GM12878 (cell line): Measurements from ENCODE around the gene CDKL5. TPM values are rescaled to one million over a fixed set of nuclear protein-coding genes. Genes with fewer than 3 reads are reported as not detected.

ENCODE experiments used
- ATAC-seq: fragments of 200-7000 bp; cut with Tn5 transposase; 3 replicates; pipeline ENCODE4 v1.9.1; 2020; ENCODE audit warnings: mild to moderate bottlenecking, moderate library complexity
- BruUV-seq: library from RNA; stranded (reverse); fragments of 400-500 nt; replicated peaks from 2 replicates; lab custom pipeline; 2021; lab: Mats Ljungman, UMichigan
- CTCF ChIA-PET: fragments of 300-600 bp; sonication (Branson Sonifier 250); formaldehyde crosslinking; extraction: SDS; loops from one replicate; lab custom pipeline; 2021; ENCODE audit warnings: inconsistent platforms; lab: Yijun Ruan, JAX
- POLR2A ChIA-PET: fragments of 350-600 bp; formaldehyde crosslinking; extraction: SDS; loops from one replicate; lab custom pipeline; 2021; ENCODE audit warnings: inconsistent platforms; lab: Charles Lee
- RAD21 ChIA-PET: fragments of 300-600 bp; sonication (Branson Sonifier 250); formaldehyde crosslinking; loops from one replicate; lab custom pipeline; 2023; ENCODE audit warnings: antibody characterized with exemption; ENCODE audit not compliant: unreplicated experiment; lab: Charles Lee
- SMC1A ChIA-PET: fragments of 300-600 bp; sonication (Branson Sonifier 250); formaldehyde crosslinking; loops from one replicate; lab custom pipeline; 2023; ENCODE audit not compliant: unreplicated experiment, uncharacterized antibody; lab: Charles Lee
- DNase-seq: peaks from one replicate; pipeline ENCODE4 v3.0.0-alpha.2; 2011; ENCODE audit warnings: low read depth, low spot score
- FAIRE-seq: peaks from 3 replicates; lab custom pipeline; 2011; peaks lifted over from hg19 to GRCh38; lab: Jason Lieb, UNC
- H2AFZ ChIP-seq: 2 replicates; pipeline ENCODE4 v1.6.0; 2011; ENCODE audit warnings: low read depth, low read length, control low read depth; ENCODE audit not compliant: control insufficient read depth
- H3K27ac ChIP-seq: 2 replicates; pipeline ENCODE4 v1.5.1; 2011; ENCODE audit warnings: control low read depth; ENCODE audit not compliant: control insufficient read depth, insufficient read depth
- H3K27me3 ChIP-seq, 2 experiments: replicated peaks in 1 of 2; 2 replicates each; pipeline versions ENCODE4 v1.6.0 to v1.6.1; 2011; ENCODE audit warnings: low read length in 1 of 2; ENCODE audit not compliant: control insufficient read depth in 2 of 2, insufficient read depth in 2 of 2
- H3K36me3 ChIP-seq, 2 experiments: 2 replicates each; pipeline ENCODE4 v1.5.1; 2011; ENCODE audit warnings: low read length in 1 of 2; ENCODE audit not compliant: control insufficient read depth in 2 of 2, insufficient read depth in 2 of 2
- H3K4me1 ChIP-seq: 2 replicates; pipeline ENCODE4 v1.6.1; 2011; ENCODE audit warnings: mild to moderate bottlenecking, low read length, moderate library complexity, mixed read lengths; ENCODE audit not compliant: control insufficient read depth, insufficient read depth
- H3K4me2 ChIP-seq: 2 replicates; pipeline ENCODE4 v1.6.0; 2011; ENCODE audit warnings: control low read depth; ENCODE audit not compliant: control insufficient read depth, insufficient read depth
- H3K4me3 ChIP-seq: fragments of 200-600 bp; sonication (generic); 2 replicates; pipeline ENCODE4 v1.5.1; 2016
- H3K79me2 ChIP-seq: 2 replicates; pipeline ENCODE4 v1.6.0; 2011; ENCODE audit warnings: low read length; ENCODE audit not compliant: control insufficient read depth, insufficient read depth
- H3K9ac ChIP-seq: 2 replicates; pipeline ENCODE4 v1.8.0; 2011; ENCODE audit warnings: low read length, control low read depth, mixed read lengths; ENCODE audit not compliant: control insufficient read depth, insufficient read depth
- H3K9me3 ChIP-seq: replicated peaks from 3 replicates; pipeline ENCODE4 v1.5.1; 2011; ENCODE audit warnings: mild to moderate bottlenecking, low read length; ENCODE audit not compliant: control insufficient read depth, insufficient read depth
- H4K20me1 ChIP-seq: 2 replicates; pipeline ENCODE4 v1.6.0; 2011; ENCODE audit not compliant: control insufficient read depth, insufficient read depth
- ASH2L ChIP-seq: fragments of 300-600, 200-600 bp; sonication (generic); IDR thresholded peaks from 2 replicates; pipeline ENCODE4 v1.6.1; 2017; ENCODE audit warnings: low read depth, mild to moderate bottlenecking, borderline replicate concordance
- ATF3 ChIP-seq: IDR thresholded peaks from 2 replicates; pipeline ENCODE4 v1.6.1; 2011; ENCODE audit warnings: low read depth, mild to moderate bottlenecking, low read length, moderate library complexity, borderline replicate concordance; ENCODE audit errors: extremely low read depth
- BACH1 ChIP-seq: fragments of 450-650 bp; IDR thresholded peaks from 2 replicates; pipeline ENCODE4 v1.6.1; 2017; ENCODE audit warnings: mild to moderate bottlenecking, borderline replicate concordance
- CBFB ChIP-seq: IDR thresholded peaks from 2 replicates; pipeline ENCODE4 v1.6.1; 2016; ENCODE audit warnings: antibody characterized with exemption, low read depth
- EGR1 ChIP-seq, 2 experiments: IDR thresholded peaks; 1 replicate in 1 of 2; 2 replicates in 1 of 2; pipeline ENCODE4 v1.6.1; 2011 to 2012; ENCODE audit warnings: low read depth in 2 of 2, low read length in 2 of 2, borderline replicate concordance in 1 of 2, mild to moderate bottlenecking in 1 of 2, moderate library complexity in 1 of 2
- EZH2 ChIP-seq: IDR thresholded peaks from 2 replicates; pipeline ENCODE4 v1.6.1; 2012; ENCODE audit warnings: low read depth, mild to moderate bottlenecking, control low read depth, inconsistent platforms, low read length, borderline replicate concordance; ENCODE audit not compliant: control insufficient read depth
- IRF4 ChIP-seq: IDR thresholded peaks from 2 replicates; pipeline ENCODE4 v1.6.1; 2011; ENCODE audit warnings: low read depth, low read length
- KAT2A ChIP-seq: conservative IDR thresholded peaks from 2 replicates; pipeline ENCODE4 v1.6.1; 2011; ENCODE audit warnings: low read depth, low read length; ENCODE audit not compliant: control insufficient read depth
- NBN ChIP-seq: fragments of 450-650 bp; IDR thresholded peaks from 2 replicates; pipeline ENCODE4 v1.6.1; 2016
- NR2C1 ChIP-seq: fragments of 450-650 bp; IDR thresholded peaks from 2 replicates; pipeline ENCODE4 v1.6.1; 2017; ENCODE audit warnings: antibody characterized with exemption, mild to moderate bottlenecking, moderate library complexity
- POU2F2 ChIP-seq: IDR thresholded peaks from 3 replicates; pipeline ENCODE4 v1.6.1; 2011; ENCODE audit warnings: low read depth, mild to moderate bottlenecking, low read length, borderline replicate concordance
- SMAD1 ChIP-seq: fragments of 450-650 bp; IDR thresholded peaks from 2 replicates; pipeline ENCODE4 v1.6.1; 2018; ENCODE audit warnings: mild to moderate bottlenecking, low read depth; ENCODE audit not compliant: partially characterized antibody
- SMARCA5 ChIP-seq: fragments of 450-650 bp; IDR thresholded peaks from 2 replicates; pipeline ENCODE4 v1.6.1; 2017; ENCODE audit warnings: mild to moderate bottlenecking
- SREBF1 ChIP-seq: IDR thresholded peaks from 2 replicates; pipeline ENCODE4 v1.6.1; 2012; ENCODE audit warnings: mild to moderate bottlenecking, low read length
- STAT1 ChIP-seq: fragments of 450-650 bp; conservative IDR thresholded peaks from 2 replicates; pipeline ENCODE4 v1.6.1; 2014; ENCODE audit warnings: antibody characterized with exemption, mild to moderate bottlenecking
- TAF1 ChIP-seq: IDR thresholded peaks from 2 replicates; pipeline ENCODE4 v1.6.1; 2011; ENCODE audit warnings: mild to moderate bottlenecking, low read depth, low read length, borderline replicate concordance
- USF1 ChIP-seq: IDR thresholded peaks from 2 replicates; pipeline ENCODE4 v1.6.1; 2011; ENCODE audit warnings: borderline replicate concordance, low read depth, mild to moderate bottlenecking, moderate library complexity, mixed read lengths, low read length; ENCODE audit not compliant: insufficient read depth; ENCODE audit errors: extremely low read length
- ZBTB11 ChIP-seq: fragments of 450-650 bp; formaldehyde crosslinking; IDR thresholded peaks from 2 replicates; pipeline ENCODE4 v1.5.0; 2022; ENCODE audit warnings: mild to moderate bottlenecking, missing genetic modification characterization
- ZNF274 ChIP-seq: IDR thresholded peaks from one replicate; pipeline ENCODE4 v1.8.0; 2011; ENCODE audit not compliant: insufficient read length, insufficient read depth
- ZNF622 ChIP-seq: fragments of 450-650 bp; IDR thresholded peaks from 2 replicates; pipeline ENCODE4 v1.6.1; 2017; ENCODE audit warnings: mild to moderate bottlenecking, inconsistent platforms
- ZZZ3 ChIP-seq: IDR thresholded peaks from 2 replicates; pipeline ENCODE4 v1.6.1; 2011; ENCODE audit warnings: low read depth; ENCODE audit not compliant: control insufficient read depth, insufficient read length
- WGBS: methylation state at CpG from one replicate; pipeline ENCODE4 v1.1.6; 2016; ENCODE audit warnings: low lambda C conversion rate; ENCODE audit not compliant: insufficient replicate concordance, insufficient coverage; ENCODE audit errors: missing lambda C conversion rate; 5-methylcytosine and 5-hydroxymethylcytosine counted together
- in situ Hi-C: fragments of 300-500 bp; cut with MboI; formaldehyde crosslinking; loops from 9 replicates; pipeline ENCODE4 v1.14.3; 2018; ENCODE audit warnings: mixed read lengths
- intact Hi-C: fragments of 100-400 bp; cut with micrococcal nuclease; formaldehyde crosslinking; loops from one replicate; pipeline ENCODE4 v1.14.2; 2022; ENCODE audit not compliant: unreplicated experiment
- polyA plus RNA-seq, 11 experiments: library from polyadenylated mRNA; depleted of rRNA in 4 of 11; unstranded in 6 of 11; stranded (reverse) in 5 of 11; fragments of >200 nt; fragmentation: Nextera tagmentation in 4 of 11; fragmentation: Illumina TruSeq in 1 of 11; extraction: Ambion mirVana in 4 of 11; extraction: Trizol in 1 of 11; gene quantifications; 1 replicate in 1 of 11; 2 replicates in 10 of 11; pipeline versions ENCODE4 v1.2.1 to v1.2.3, GENCODE V29; 2011 to 2016; ENCODE audit warnings: inconsistent platforms in 2 of 11, missing spikeins in 2 of 11, low read depth in 1 of 11
- total RNA-seq, 4 experiments: library from RNA; depleted of rRNA in 3 of 4; stranded (reverse); fragments of >200 nt in 3 of 4; fragmentation: Illumina TruSeq in 1 of 4; extraction: Trizol in 1 of 4; gene quantifications; 2 replicates each; pipeline versions ENCODE4 v1.2.1 to v1.2.3, GENCODE V29; 2013 to 2021

Gene CDKL5
- total and polyA plus RNA-seq, 10 of the 15 experiments (the other 5 are each of a cell fraction or from before 2014, with no cell fraction given): 1.4 to 14.5 (median 6.3) TPM

- TF ChIP-seq NBN: no peak
Observed at GRCh38 chrX:18575744-18576143, 150.3 kb downstream of the CDKL5 start (continued).

- no peak overlapping the region for H3K4me3 ChIP-seq
- RAD21 ChIA-PET: no interaction called here
- H3K9ac ChIP-seq: no peak overlapping the region
- no peak overlapping the region for H3K4me2 ChIP-seq
- no peaks in the 10 kb centered on the region for H3K36me3 ChIP-seq
- WGBS: 65% methylated on average over 4 of the region's 4 CpGs
- no TSS peak for BruUV-seq
- in situ Hi-C loops (no loop called here), intact Hi-C loops (no loop called here)
- CTCF ChIA-PET: no interaction called here
- no peak for DNase-seq
- no peak for TF ChIP-seq SREBF1
- TF ChIP-seq SMAD1: no peak
- no peak for TF ChIP-seq ZNF274
- TF ChIP-seq CBFB: no peak
- no peak for TF ChIP-seq SMARCA5
- TF ChIP-seq POU2F2: no peak
- TF ChIP-seq STAT1: no peak
- TF ChIP-seq ATF3: no peak
- TF ChIP-seq NR2C1: no peak
- TF ChIP-seq KAT2A: no peak
- TF ChIP-seq BACH1: no peak
- TF ChIP-seq ZZZ3: no peak
- TF ChIP-seq IRF4: no peak
- TF ChIP-seq ZNF622: no peak
- TF ChIP-seq TAF1: no peak
- TF ChIP-seq EZH2: no peak
- no peak for TF ChIP-seq USF1
- TF ChIP-seq ZBTB11 (CRISPR knock-in tag): no peak
- no peak for TF ChIP-seq EGR1 (IDR thresholded peaks at IDR 0.05; ENCODE audit: borderline replicate concordance in 1 of 2, low read depth in 2 of 2, low read length in 2 of 2)
- no peak for TF ChIP-seq ASH2L
- H3K4me1 ChIP-seq: no peaks in the 10 kb centered on the region
- H3K27me3 ChIP-seq: no peaks in the 10 kb centered on the region
- POLR2A ChIA-PET: no interaction called here
- no peak for ATAC-seq
- no peak for FAIRE-seq
- H2AFZ ChIP-seq: no peak overlapping the region
- no peaks in the 10 kb centered on the region for H3K79me2 ChIP-seq
- no peaks in the 10 kb centered on the region for H4K20me1 ChIP-seq
- H3K27ac ChIP-seq: no peak overlapping the region
- no peaks in the 10 kb centered on the region for H3K9me3 ChIP-seq
- SMC1A ChIA-PET: no interaction called here
Observed at GRCh38 chrX:18577400-18577799, 152.0 kb downstream of the CDKL5 start.
